Measurements from ENCODE around the gene ABCA8.
"Not testable (repeated sequence)": the region's sequence is repeated elsewhere in the genome, so short reads cannot be mapped to it uniquely, and the experiment has no call there.

ABCA8 gene

GRCh38 chr17:68832109-68832802 lies 122.9 kb downstream of the ABCA8 start:
- Mint-ChIP-seq H3K4me3 (no peak overlapping the region), H3K9me3 (ENCODE audit: low read depth) (no peaks in the 10 kb centered on the region), H3K4me1 (ENCODE audit: low read depth) (no peaks in the 10 kb centered on the region), H3K27ac (no peak overlapping the region), H3K36me3 (no peaks in the 10 kb centered on the region), H3K27me3 (peaks cover 7% of the 10 kb centered on the region)

DNA sequence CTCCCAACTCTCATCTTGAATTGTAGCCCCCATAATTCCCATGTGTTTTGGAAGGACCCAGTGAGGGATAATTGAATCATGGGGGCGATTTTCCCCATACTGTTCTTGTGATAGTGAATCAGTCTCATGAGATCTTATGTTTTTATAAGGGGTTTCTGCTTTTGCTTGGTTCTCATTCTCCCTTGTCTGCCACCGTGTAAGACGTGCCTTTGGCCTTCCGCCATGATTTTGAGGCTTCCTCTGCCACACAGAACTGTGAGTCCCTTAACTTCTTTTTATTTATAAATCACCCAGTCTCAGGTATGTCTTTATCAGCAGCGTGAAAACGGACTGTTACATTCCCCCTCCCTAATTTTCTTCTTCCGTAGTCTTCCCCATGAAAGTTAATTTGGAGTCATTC lies 124.0 kb downstream of the ABCA8 start:
- Mint-ChIP-seq H3K4me1 (ENCODE audit: low read depth) (no peaks in the 10 kb centered on the region), H3K27ac (no peak overlapping the region), H3K4me3 (no peak overlapping the region), H3K27me3 (peaks cover 6% of the 10 kb centered on the region), H3K9me3 (ENCODE audit: low read depth) (no peaks in the 10 kb centered on the region), H3K36me3 (no peaks in the 10 kb centered on the region)

GRCh38 chr17:68830313-68830712 lies 124.9 kb downstream of the ABCA8 start:
- H3K36me3 Mint-ChIP-seq = no peaks in the 10 kb centered on the region
- H3K4me3 Mint-ChIP-seq = no peak overlapping the region
- no peaks in the 10 kb centered on the region for H3K4me1 Mint-ChIP-seq (ENCODE audit: low read depth)
- no peak overlapping the region for H3K27ac Mint-ChIP-seq
- peaks cover 6% of the 10 kb centered on the region for H3K27me3 Mint-ChIP-seq
- H3K9me3 Mint-ChIP-seq (ENCODE audit: low read depth) = no peaks in the 10 kb centered on the region

DNA sequence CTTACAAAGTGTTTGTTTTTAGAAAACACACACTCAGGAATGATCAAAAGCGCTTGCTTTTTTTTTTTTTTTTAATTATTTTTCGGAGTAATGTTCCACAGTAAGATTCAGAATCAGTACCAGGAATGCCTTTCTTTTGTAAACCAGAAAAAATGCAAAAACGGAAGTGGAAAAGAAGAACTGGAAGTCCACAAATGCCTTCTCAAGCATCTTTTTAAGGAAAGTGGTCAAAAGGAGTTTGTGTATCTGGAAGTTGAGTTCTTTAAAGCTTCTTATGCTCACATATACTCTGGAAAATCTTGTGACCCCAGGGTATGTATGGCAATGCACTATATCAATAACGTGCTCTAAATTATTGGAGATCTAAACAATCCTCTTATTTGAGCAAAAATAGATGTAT lies 126.0 kb downstream of the ABCA8 start:
- Mint-ChIP-seq H3K27me3 (peaks cover 6% of the 10 kb centered on the region), H3K9me3 (ENCODE audit: low read depth) (no peaks in the 10 kb centered on the region), H3K36me3 (no peaks in the 10 kb centered on the region), H3K27ac (no peak overlapping the region), H3K4me1 (ENCODE audit: low read depth) (no peaks in the 10 kb centered on the region), H3K4me3 (no peak overlapping the region)

DNA sequence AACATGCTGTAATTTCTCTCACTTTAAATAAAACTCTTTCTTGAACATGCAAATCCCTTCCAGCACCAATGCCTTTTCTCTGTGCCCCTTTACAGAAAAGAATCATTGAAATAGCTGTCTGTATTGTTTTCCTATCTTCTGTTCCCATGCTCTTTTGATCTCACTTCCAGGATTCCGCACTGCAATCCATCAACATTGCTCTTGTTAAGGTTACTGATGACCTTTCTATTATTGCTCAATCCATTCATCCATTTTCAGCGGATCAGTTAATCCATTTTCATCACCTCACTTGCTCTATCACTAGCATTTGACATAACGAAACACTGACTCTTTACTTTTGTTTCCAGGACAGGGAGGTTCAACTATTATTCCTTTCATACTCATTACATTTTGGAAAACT lies 130.5 kb downstream of the ABCA8 start:
- Mint-ChIP-seq H3K9me3 (ENCODE audit: low read depth) (no peaks in the 10 kb centered on the region), H3K36me3 (no peaks in the 10 kb centered on the region), H3K4me3 (no peak overlapping the region), H3K4me1 (ENCODE audit: low read depth) (no peaks in the 10 kb centered on the region), H3K27me3 (peaks cover 6% of the 10 kb centered on the region), H3K27ac (no peak overlapping the region)

DNA sequence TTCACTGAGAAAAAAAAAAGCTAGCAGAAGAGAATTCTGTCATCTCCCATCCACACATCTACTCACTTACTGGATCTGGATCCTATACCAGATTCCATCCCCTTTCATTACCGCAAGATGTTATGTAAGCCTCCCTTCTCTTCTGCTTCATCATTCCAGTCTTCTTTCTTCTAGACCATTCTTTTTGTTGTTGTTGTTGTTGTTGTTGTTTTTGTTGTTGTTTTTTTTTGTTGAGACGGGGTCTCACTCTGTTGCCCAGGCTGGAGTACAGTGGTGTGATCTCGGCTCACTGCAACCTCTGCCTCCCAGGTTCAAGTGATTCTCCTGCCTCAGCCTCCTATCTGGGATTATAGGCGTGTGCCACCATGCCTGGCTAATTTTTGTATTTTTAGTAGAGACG lies 131.0 kb downstream of the ABCA8 start:
- H3K27me3 Mint-ChIP-seq; H3K4me3 Mint-ChIP-seq; H3K36me3 Mint-ChIP-seq; H3K9me3 Mint-ChIP-seq (ENCODE audit: low read depth); H3K27ac Mint-ChIP-seq; H3K4me1 Mint-ChIP-seq (ENCODE audit: low read depth): not testable (repeated sequence)

DNA sequence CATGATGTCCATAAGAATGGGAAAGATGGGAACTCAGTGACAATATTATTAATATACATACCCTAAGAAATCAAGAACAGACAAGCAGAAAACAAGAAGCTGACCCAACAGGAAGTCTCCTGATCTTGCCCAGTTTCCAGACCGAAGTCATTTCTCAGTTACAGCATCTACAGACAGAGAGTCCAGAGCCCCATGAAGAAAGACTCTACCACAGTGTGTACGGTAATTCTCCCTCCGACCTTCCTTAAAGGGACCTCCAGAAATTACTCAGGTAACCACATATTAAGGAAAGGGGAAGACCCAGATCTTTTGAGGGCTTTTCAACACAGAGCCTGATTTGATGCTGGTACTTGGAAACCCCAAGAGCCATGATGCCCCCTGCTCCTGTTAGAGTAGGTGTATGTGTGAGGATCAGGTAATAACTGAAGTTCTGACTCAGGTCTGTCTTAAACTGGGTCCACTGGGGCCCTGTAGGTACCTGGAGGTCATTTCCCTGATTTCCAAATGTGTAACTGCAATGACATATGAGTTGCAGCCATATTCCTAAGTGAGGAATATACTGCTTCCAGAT lies 132.4 kb downstream of the ABCA8 start:
- H3K4me3 Mint-ChIP-seq = no peak overlapping the region
- H3K27me3 Mint-ChIP-seq = peaks cover 4% of the 10 kb centered on the region
- H3K9me3 Mint-ChIP-seq (ENCODE audit: low read depth) = no peaks in the 10 kb centered on the region
- no peak overlapping the region for H3K27ac Mint-ChIP-seq
- no peaks in the 10 kb centered on the region for H3K4me1 Mint-ChIP-seq (ENCODE audit: low read depth)
- no peaks in the 10 kb centered on the region for H3K36me3 Mint-ChIP-seq

DNA sequence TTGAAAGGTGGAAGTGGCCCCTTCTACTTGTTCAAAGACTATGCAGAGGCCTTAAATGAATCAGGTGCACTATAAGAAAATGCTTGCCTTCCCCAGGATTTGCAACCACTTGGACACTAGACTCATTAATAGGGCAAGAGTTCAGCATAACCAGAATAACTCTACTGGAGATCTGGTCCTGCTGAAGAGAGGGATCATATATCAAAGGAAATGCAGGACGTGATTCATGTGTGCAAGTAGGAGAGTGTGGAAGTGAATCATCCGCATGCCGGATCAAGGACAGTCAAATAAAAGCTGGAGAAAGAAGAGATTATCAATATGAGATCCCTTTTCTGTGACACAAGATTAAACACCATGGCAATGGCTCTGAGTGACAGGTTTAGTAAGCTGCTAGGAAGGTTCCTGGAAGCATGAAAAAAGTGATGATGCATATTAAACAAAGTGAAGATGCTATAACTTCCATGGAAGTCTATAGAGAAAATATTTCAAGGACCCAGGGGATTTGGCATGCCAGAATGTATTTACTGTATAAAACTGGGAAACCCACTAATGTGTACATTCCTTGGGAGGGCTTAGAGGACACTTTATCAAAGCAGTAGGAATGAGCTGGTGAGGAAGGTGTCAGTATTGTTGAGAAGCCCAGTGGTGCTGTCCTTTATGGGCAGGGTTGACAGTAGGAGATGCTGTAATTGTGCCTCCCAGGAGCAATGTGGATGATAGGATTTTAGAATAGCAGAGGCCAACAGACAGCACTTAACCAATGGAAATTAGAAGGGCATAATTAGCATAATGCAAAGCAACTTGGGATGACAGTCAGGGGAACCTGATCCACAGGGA lies 133.1 kb downstream of the ABCA8 start:
- H3K36me3 Mint-ChIP-seq = no peaks in the 10 kb centered on the region
- H3K9me3 Mint-ChIP-seq (ENCODE audit: low read depth) = no peaks in the 10 kb centered on the region
- H3K27me3 Mint-ChIP-seq = peaks cover 3% of the 10 kb centered on the region
- no peak overlapping the region for H3K27ac Mint-ChIP-seq
- H3K4me3 Mint-ChIP-seq = no peak overlapping the region
- H3K4me1 Mint-ChIP-seq (ENCODE audit: low read depth) = no peaks in the 10 kb centered on the region

DNA sequence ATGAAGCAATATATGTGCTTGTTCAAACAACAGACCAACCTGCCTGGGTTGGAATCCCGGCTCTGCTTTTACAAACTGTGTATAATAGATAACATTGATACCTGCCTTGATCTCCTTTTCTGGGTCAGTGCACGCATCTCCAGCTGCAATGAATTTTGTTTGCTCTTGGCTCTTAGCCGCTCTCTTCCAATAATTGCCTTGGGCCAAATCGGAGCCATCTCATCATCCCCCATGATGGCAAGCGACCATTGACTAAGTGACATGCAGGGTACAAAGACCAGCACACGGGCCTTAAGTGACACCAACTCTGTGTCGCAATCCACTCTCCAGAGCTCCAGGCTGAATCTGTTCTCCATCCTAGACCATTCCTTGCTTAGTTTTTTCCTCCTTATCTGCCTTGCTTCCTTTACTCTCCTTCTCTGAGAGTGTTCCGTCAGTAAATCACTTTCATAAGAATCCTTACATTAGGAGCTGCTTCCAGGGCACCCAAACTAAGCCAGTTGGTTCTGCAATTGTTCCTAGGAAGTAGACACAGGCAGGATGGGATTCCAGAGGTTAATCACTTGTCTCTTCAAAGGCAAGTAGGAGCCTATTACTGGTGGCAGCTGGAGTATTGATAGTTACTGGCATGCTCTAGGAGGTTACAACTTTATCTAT lies 134.2 kb downstream of the ABCA8 start:
- no peak overlapping the region for H3K4me3 Mint-ChIP-seq
- H3K36me3 Mint-ChIP-seq = no peaks in the 10 kb centered on the region

DNA sequence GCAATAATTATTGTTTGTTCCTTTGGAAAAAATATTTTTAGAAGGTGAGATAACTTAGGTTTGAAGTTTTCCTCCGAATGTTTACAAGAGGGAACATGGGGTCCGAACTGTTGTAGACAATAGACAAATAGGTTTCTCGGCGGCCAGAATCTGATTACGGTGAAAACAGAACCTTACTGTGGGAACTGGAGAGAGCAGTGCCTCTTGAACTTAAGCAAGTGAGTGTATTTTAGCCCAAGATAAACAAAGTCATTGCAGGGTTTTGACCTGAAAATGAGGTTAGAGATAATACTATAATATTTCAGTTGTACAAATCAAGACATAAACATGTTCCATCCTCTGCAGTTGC lies 134.7 kb downstream of the ABCA8 start:
- H3K27ac Mint-ChIP-seq = no peak overlapping the region
- H3K4me1 Mint-ChIP-seq (ENCODE audit: low read depth) = no peaks in the 10 kb centered on the region
- no peak overlapping the region for H3K4me3 Mint-ChIP-seq
- peaks cover 5% of the 10 kb centered on the region for H3K27me3 Mint-ChIP-seq
- H3K36me3 Mint-ChIP-seq = no peaks in the 10 kb centered on the region
- no peaks in the 10 kb centered on the region for H3K9me3 Mint-ChIP-seq (ENCODE audit: low read depth)

More for the DNA sequence above, 134.2 kb downstream of the ABCA8 start:
- H3K4me1 Mint-ChIP-seq (ENCODE audit: low read depth) = no peaks in the 10 kb centered on the region
- H3K9me3 Mint-ChIP-seq (ENCODE audit: low read depth) = no peaks in the 10 kb centered on the region
- H3K27ac Mint-ChIP-seq = no peak overlapping the region
- H3K27me3 Mint-ChIP-seq = peaks cover 5% of the 10 kb centered on the region

DNA sequence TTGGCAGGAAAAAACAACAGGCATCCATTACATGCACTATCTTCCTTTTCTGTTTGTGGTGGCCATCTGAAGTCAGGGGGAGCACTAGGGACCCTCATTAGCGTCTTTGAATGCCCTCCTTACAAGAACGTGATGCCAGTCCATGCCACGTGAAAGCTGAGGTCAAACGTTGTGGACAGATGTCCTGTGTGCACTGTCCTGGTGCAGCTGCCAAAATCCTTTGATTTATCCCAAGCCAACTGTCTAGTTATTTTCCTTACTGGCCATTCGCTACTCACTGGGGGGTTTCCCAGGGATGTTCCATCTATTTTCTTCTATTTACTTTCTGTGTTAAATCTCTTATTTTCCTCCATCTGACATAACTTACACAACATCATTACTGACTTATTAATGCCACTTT lies 135.7 kb downstream of the ABCA8 start:
- Mint-ChIP-seq H3K9me3 (ENCODE audit: low read depth) (no peaks in the 10 kb centered on the region), H3K36me3 (no peaks in the 10 kb centered on the region), H3K4me1 (ENCODE audit: low read depth) (no peaks in the 10 kb centered on the region), H3K27ac (no peak overlapping the region), H3K4me3 (no peak overlapping the region), H3K27me3 (peaks cover 5% of the 10 kb centered on the region)

All from activated naive CD8-positive, alpha-beta T cell (primary cell).